ENCODE results near the gene LGALS8.
"Not testable (repeated sequence)": the region's sequence is repeated elsewhere in the genome, so short reads cannot be mapped to it uniquely, and the experiment has no call there.

LGALS8 gene

GRCh38 chr1:236494082-236494481 lies 29.7 kb upstream of the LGALS8 start:
- Histone ChIP-seq H3K4me1 (ENCODE audit: control insufficient read depth in 1 of 2, insufficient read depth in 2 of 2, low read length in 2 of 2) (no peaks in the 10 kb centered on the region), H3K27me3 (ENCODE audit: control insufficient read depth in 1 of 2, insufficient read depth in 2 of 2, low read length in 2 of 2) (no peaks in the 10 kb centered on the region), H3K9ac (ENCODE audit: low read depth in 1 of 2, low read length in 2 of 2) (no peak overlapping the region), H3K27ac (ENCODE audit: low read depth, low read length) (no peak overlapping the region), H3K4me3 (ENCODE audit: low read depth in 1 of 2, low read length in 2 of 2) (no peak overlapping the region), H3K36me3 (ENCODE audit: control insufficient read depth in 1 of 2, insufficient read depth in 2 of 2, low read length in 2 of 2) (no peaks in the 10 kb centered on the region), H3K9me3 (ENCODE audit: control insufficient read depth in 1 of 2, low read length in 2 of 2) (no peaks in the 10 kb centered on the region)

DNA sequence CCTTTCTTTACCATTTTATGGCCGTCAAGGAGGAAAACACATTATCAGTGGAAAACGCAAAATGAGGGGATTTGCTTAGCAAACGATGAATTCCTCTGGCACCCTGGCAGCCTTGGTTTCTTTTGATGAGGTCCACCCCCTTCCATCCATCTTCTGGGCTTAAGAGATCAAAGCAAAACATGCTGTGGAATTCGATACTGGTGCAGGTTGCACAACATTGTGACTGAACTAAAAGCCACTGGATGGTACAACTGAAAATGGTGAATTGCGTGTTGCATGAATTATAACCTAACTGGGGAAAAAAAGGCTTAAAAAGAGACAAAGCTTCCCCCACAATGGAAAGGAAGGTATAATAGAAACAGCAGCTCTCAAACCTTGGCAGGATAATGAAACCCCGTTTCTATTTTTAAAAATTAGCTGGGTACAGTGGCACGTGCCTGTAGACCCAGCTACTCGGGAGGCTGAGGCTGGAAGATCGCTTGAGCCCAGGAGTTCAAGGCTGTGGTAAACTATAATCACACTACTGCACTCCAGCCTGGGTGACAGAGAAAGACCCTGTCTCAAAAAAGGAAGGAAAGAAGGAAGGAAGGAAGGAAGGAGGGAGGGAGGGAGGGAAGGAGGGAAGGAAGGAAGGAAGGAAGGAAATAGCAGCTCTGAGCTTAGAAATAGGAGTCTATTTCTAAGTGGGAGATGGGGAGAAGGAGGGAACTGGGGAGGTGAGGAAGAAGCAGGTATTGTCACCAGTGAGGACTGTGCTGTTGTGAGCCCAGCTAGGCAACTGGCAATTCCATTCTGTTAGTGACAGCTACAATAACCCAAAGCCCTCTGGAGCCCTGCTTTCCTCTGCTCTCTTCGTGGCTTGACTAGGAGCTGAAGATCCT lies 29.0 kb upstream of the LGALS8 start:
- Histone ChIP-seq H3K36me3 (ENCODE audit: control insufficient read depth in 1 of 2, insufficient read depth in 2 of 2, low read length in 2 of 2) (no peaks in the 10 kb centered on the region), H3K9me3 (ENCODE audit: control insufficient read depth in 1 of 2, low read length in 2 of 2) (no peaks in the 10 kb centered on the region), H3K4me1 (ENCODE audit: control insufficient read depth in 1 of 2, insufficient read depth in 2 of 2, low read length in 2 of 2) (no peaks in the 10 kb centered on the region), H3K4me3 (ENCODE audit: low read depth in 1 of 2, low read length in 2 of 2) (no peak overlapping the region), H3K27me3 (ENCODE audit: control insufficient read depth in 1 of 2, insufficient read depth in 2 of 2, low read length in 2 of 2) (no peaks in the 10 kb centered on the region), H3K27ac (ENCODE audit: low read depth, low read length) (no peak overlapping the region), H3K9ac (ENCODE audit: low read depth in 1 of 2, low read length in 2 of 2) (no peak overlapping the region)

- no peak overlapping the region for H3K4me3 ChIP-seq (ENCODE audit: low read depth in 1 of 2, low read length in 2 of 2)
- H3K36me3 ChIP-seq (ENCODE audit: control insufficient read depth in 1 of 2, insufficient read depth in 2 of 2, low read length in 2 of 2) = no peaks in the 10 kb centered on the region
- no peak overlapping the region for H3K27ac ChIP-seq (ENCODE audit: low read depth, low read length)
- no peaks in the 10 kb centered on the region for H3K9me3 ChIP-seq (ENCODE audit: control insufficient read depth in 1 of 2, low read length in 2 of 2)
- H3K9ac ChIP-seq (ENCODE audit: low read depth in 1 of 2, low read length in 2 of 2) = no peak overlapping the region
- no peaks in the 10 kb centered on the region for H3K4me1 ChIP-seq (ENCODE audit: control insufficient read depth in 1 of 2, insufficient read depth in 2 of 2, low read length in 2 of 2)
- no peaks in the 10 kb centered on the region for H3K27me3 ChIP-seq (ENCODE audit: control insufficient read depth in 1 of 2, insufficient read depth in 2 of 2, low read length in 2 of 2)
Measured at GRCh38 chr1:236495467-236496112, 28.2 kb upstream of the LGALS8 start.

DNA sequence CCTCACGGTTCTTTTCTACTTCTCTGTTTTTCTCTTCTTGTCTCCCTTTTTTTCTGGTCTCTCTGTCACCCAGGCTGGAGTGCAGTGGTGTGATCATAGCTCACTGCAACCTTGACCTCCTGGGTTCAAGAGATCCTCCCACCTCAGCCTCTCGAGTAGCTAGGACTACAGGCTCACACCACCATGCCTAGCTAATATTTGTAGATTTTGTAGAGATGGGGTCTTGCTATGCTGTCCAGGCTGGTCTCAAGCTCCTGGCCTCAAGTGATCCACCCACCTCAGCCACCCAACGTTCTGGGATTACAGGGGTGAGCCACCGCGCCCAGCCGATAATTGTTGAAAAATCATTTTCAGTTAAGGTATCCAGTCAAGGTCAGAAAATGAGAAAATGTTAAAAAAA lies 25.9 kb upstream of the LGALS8 start:
- Histone ChIP-seq H3K9me3 (ENCODE audit: control insufficient read depth in 1 of 2, low read length in 2 of 2) (no peaks in the 10 kb centered on the region), H3K27me3 (ENCODE audit: control insufficient read depth in 1 of 2, insufficient read depth in 2 of 2, low read length in 2 of 2) (no peaks in the 10 kb centered on the region), H3K4me3 (ENCODE audit: low read depth in 1 of 2, low read length in 2 of 2) (no peak overlapping the region), H3K36me3 (ENCODE audit: control insufficient read depth in 1 of 2, insufficient read depth in 2 of 2, low read length in 2 of 2) (no peaks in the 10 kb centered on the region), H3K4me1 (ENCODE audit: control insufficient read depth in 1 of 2, insufficient read depth in 2 of 2, low read length in 2 of 2) (no peaks in the 10 kb centered on the region), H3K9ac (ENCODE audit: low read depth in 1 of 2, low read length in 2 of 2) (no peak overlapping the region), H3K27ac (ENCODE audit: low read depth, low read length) (no peak overlapping the region)

DNA sequence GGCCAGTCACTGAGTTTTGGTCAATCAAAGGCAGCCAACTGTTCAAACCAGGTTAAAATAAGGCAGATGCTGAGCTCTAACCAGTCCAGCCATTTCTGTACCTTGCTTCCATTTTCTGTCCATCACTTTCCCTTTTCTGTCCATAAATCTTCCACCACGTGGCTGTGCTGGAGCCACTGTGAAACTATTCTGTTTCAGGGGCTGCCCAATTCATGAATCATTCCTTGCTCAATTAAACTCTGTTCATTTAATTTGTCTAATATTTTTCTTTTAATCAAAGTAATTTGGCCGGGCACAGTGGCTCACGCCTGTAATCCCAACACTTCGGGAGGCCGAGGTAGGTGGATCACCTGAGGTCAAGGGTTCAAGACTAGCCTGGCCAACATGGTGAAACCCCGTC lies 22.7 kb upstream of the LGALS8 start:
- H3K27me3 ChIP-seq (ENCODE audit: control insufficient read depth in 1 of 2, insufficient read depth in 2 of 2, low read length in 2 of 2) = no peaks in the 10 kb centered on the region
- H3K4me3 ChIP-seq (ENCODE audit: low read depth in 1 of 2, low read length in 2 of 2) = no peak overlapping the region
- H3K9me3 ChIP-seq (ENCODE audit: control insufficient read depth in 1 of 2, low read length in 2 of 2) = no peaks in the 10 kb centered on the region
- no peaks in the 10 kb centered on the region for H3K36me3 ChIP-seq (ENCODE audit: control insufficient read depth in 1 of 2, insufficient read depth in 2 of 2, low read length in 2 of 2)
- H3K9ac ChIP-seq (ENCODE audit: low read depth in 1 of 2, low read length in 2 of 2) = no peak overlapping the region
- H3K27ac ChIP-seq (ENCODE audit: low read depth, low read length) = no peak overlapping the region
- peaks cover 3 to 4% of the 10 kb centered on the region in 2 donors for H3K4me1 ChIP-seq (ENCODE audit: control insufficient read depth in 1 of 2, insufficient read depth in 2 of 2, low read length in 2 of 2)

GRCh38 chr1:236502579-236502971 lies 21.2 kb upstream of the LGALS8 start:
- no peak overlapping the region for H3K9ac ChIP-seq (ENCODE audit: low read depth in 1 of 2, low read length in 2 of 2)
- peak overlapping the region in 1 of 2 donors; percentile 46 for H3K4me3 ChIP-seq (ENCODE audit: low read depth in 1 of 2, low read length in 2 of 2)
- peaks cover 3 to 4% of the 10 kb centered on the region in 2 donors for H3K4me1 ChIP-seq (ENCODE audit: control insufficient read depth in 1 of 2, insufficient read depth in 2 of 2, low read length in 2 of 2)
- no peak overlapping the region for H3K27ac ChIP-seq (ENCODE audit: low read depth, low read length)
- H3K9me3 ChIP-seq (ENCODE audit: control insufficient read depth in 1 of 2, low read length in 2 of 2) = no peaks in the 10 kb centered on the region
- no peaks in the 10 kb centered on the region for H3K36me3 ChIP-seq (ENCODE audit: control insufficient read depth in 1 of 2, insufficient read depth in 2 of 2, low read length in 2 of 2)
- no peaks in the 10 kb centered on the region for H3K27me3 ChIP-seq (ENCODE audit: control insufficient read depth in 1 of 2, insufficient read depth in 2 of 2, low read length in 2 of 2)

GRCh38 chr1:236502972-236503639 lies 20.7 kb upstream of the LGALS8 start:
- Histone ChIP-seq H3K4me3 (ENCODE audit: low read depth in 1 of 2, low read length in 2 of 2) (peak overlapping the region; percentile 46 to 71), H3K4me1 (ENCODE audit: control insufficient read depth in 1 of 2, insufficient read depth in 2 of 2, low read length in 2 of 2) (peaks cover 3 to 4% of the 10 kb centered on the region in 2 donors), H3K9ac (ENCODE audit: low read depth in 1 of 2, low read length in 2 of 2) (peak overlapping the region in 1 of 2 donors; percentile 10), H3K27me3 (ENCODE audit: control insufficient read depth in 1 of 2, insufficient read depth in 2 of 2, low read length in 2 of 2) (no peaks in the 10 kb centered on the region), H3K36me3 (ENCODE audit: control insufficient read depth in 1 of 2, insufficient read depth in 2 of 2, low read length in 2 of 2) (no peaks in the 10 kb centered on the region), H3K27ac (ENCODE audit: low read depth, low read length) (peak overlapping the region; percentile 23), H3K9me3 (ENCODE audit: control insufficient read depth in 1 of 2, low read length in 2 of 2) (no peaks in the 10 kb centered on the region)

GRCh38 chr1:236504338-236504737 lies 19.4 kb upstream of the LGALS8 start:
- H3K27me3 ChIP-seq (ENCODE audit: control insufficient read depth in 1 of 2, insufficient read depth in 2 of 2, low read length in 2 of 2); H3K9me3 ChIP-seq (ENCODE audit: control insufficient read depth in 1 of 2, low read length in 2 of 2); H3K4me1 ChIP-seq (ENCODE audit: control insufficient read depth in 1 of 2, insufficient read depth in 2 of 2, low read length in 2 of 2); H3K4me3 ChIP-seq (ENCODE audit: low read depth in 1 of 2, low read length in 2 of 2); H3K27ac ChIP-seq (ENCODE audit: low read depth, low read length); H3K36me3 ChIP-seq (ENCODE audit: control insufficient read depth in 1 of 2, insufficient read depth in 2 of 2, low read length in 2 of 2); H3K9ac ChIP-seq (ENCODE audit: low read depth in 1 of 2, low read length in 2 of 2): not testable (repeated sequence)

- H3K9ac ChIP-seq (ENCODE audit: low read depth in 1 of 2, low read length in 2 of 2) = no peak overlapping the region
- no peak overlapping the region for H3K27ac ChIP-seq (ENCODE audit: low read depth, low read length)
- no peaks in the 10 kb centered on the region for H3K9me3 ChIP-seq (ENCODE audit: control insufficient read depth in 1 of 2, low read length in 2 of 2)
- H3K4me1 ChIP-seq (ENCODE audit: control insufficient read depth in 1 of 2, insufficient read depth in 2 of 2, low read length in 2 of 2) = peaks cover 3 to 15% of the 10 kb centered on the region in 2 donors
- H3K4me3 ChIP-seq (ENCODE audit: low read depth in 1 of 2, low read length in 2 of 2) = no peak overlapping the region
- H3K27me3 ChIP-seq (ENCODE audit: control insufficient read depth in 1 of 2, insufficient read depth in 2 of 2, low read length in 2 of 2) = no peaks in the 10 kb centered on the region
- no peaks in the 10 kb centered on the region for H3K36me3 ChIP-seq (ENCODE audit: control insufficient read depth in 1 of 2, insufficient read depth in 2 of 2, low read length in 2 of 2)
Measured at GRCh38 chr1:236507022-236507700, 16.6 kb upstream of the LGALS8 start.
